HEK293 (cell line): ENCODE data around the gene CSKMT.

Source experiments
- CTCF ChIP-seq: fragments of 450-650 bp; formaldehyde crosslinking; IDR thresholded peaks from 2 replicates; pipeline ENCODE4 v1.5.1; 2016; ENCODE audit warnings: missing biosample characterization, missing genetic modification characterization
- INSM2 ChIP-seq: fragments of 450-650 bp; formaldehyde crosslinking; IDR thresholded peaks from 2 replicates; pipeline ENCODE4 v1.5.1; 2016; ENCODE audit warnings: missing biosample characterization, missing genetic modification characterization
- MZF1 ChIP-seq: fragments of 450-650 bp; formaldehyde crosslinking; IDR thresholded peaks from 2 replicates; pipeline ENCODE4 v1.5.1; 2017; ENCODE audit warnings: missing biosample characterization, missing genetic modification characterization, borderline replicate concordance
- REST ChIP-seq: fragments of 450-650 bp; formaldehyde crosslinking; IDR thresholded peaks from 2 replicates; pipeline ENCODE4 v1.5.1; 2016; ENCODE audit warnings: missing biosample characterization, missing genetic modification characterization
- TCF7L2 ChIP-seq: IDR thresholded peaks from 2 replicates; pipeline ENCODE4 v1.6.1; 2011; ENCODE audit warnings: low read depth, mild to moderate bottlenecking, inconsistent platforms, low read length, moderate library complexity, borderline replicate concordance
- ZBTB11 ChIP-seq: fragments of 450-650 bp; formaldehyde crosslinking; conservative IDR thresholded peaks from 2 replicates; pipeline ENCODE4 v1.5.1; 2016; ENCODE audit warnings: low read depth, missing biosample characterization, missing genetic modification characterization
- ZFP3 ChIP-seq: fragments of 450-650 bp; formaldehyde crosslinking; IDR thresholded peaks from 2 replicates; pipeline ENCODE4 v1.5.1; 2016; ENCODE audit warnings: low read depth, missing biosample characterization, missing genetic modification characterization
- ZNF791 ChIP-seq: fragments of 450-650 bp; formaldehyde crosslinking; IDR thresholded peaks from 2 replicates; pipeline ENCODE4 v1.5.1; 2016; ENCODE audit warnings: missing biosample characterization, missing genetic modification characterization
- ZSCAN30 ChIP-seq: fragments of 450-650 bp; IDR thresholded peaks from 2 replicates; pipeline ENCODE4 v1.5.1; 2018; ENCODE audit warnings: missing biosample characterization, mild to moderate bottlenecking, missing genetic modification characterization, moderate library complexity

GRCh38 chr11:62706850-62707247, 41.7 kb downstream of the CSKMT start:
- no peak for TF ChIP-seq INSM2 (tag by site-specific recombination)
- no peak for TF ChIP-seq ZNF791 (tag by site-specific recombination)
- TF ChIP-seq CTCF (tag by site-specific recombination): no peak
- no peak for TF ChIP-seq MZF1
- no peak for TF ChIP-seq ZFP3 (tag by site-specific recombination)
- TF ChIP-seq TCF7L2: no peak
- no peak for TF ChIP-seq ZSCAN30 (tag by site-specific recombination)
- TF ChIP-seq ZBTB11: no peak
- TF ChIP-seq REST (tag by site-specific recombination): no peak
